ENCODE results near the gene PDLIM4.

PDLIM4 gene

DNA sequence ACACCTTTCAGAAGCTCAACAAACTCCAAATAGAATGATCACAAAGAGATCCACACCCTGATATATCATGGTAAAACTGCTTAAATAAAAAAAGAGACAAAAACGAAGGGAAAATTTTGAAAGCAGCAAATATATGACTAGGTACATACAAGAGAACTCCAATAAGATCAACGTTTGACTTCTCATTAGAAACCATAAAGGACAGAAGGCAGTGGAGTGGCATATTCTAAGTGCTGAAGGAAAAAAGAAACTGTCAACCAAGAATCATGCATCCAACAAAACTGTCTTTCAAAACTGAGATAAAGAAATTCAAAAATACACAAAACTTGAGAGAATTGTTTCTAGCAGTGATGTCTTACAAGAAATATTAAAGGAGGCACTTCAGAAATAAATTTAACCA lies 47.9 kb downstream of the PDLIM4 start:
- DNase-seq (ENCODE audit: low read depth in 2 of 2), result no peak

DNA sequence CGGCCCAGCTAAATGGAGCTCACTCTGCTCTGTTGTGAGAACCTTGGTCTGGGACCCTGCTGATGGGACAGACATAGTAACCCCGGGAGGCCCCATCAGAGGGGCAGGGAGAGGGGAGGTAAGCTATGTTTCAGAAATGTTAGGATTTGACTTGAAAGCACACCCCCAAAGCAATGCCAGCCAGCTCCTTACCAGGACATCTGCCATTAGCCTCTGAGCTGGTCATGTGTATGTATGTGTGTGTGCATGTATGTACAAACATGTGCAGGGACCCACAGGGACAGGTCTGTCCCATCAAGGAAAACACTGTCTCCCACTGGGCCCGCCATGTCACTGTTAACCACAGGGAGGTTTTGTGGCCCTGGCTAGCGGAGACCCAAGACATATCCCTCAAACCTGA lies 51.2 kb downstream of the PDLIM4 start:
- DNase-seq (ENCODE audit: low read depth in 2 of 2), result no peak

DNA sequence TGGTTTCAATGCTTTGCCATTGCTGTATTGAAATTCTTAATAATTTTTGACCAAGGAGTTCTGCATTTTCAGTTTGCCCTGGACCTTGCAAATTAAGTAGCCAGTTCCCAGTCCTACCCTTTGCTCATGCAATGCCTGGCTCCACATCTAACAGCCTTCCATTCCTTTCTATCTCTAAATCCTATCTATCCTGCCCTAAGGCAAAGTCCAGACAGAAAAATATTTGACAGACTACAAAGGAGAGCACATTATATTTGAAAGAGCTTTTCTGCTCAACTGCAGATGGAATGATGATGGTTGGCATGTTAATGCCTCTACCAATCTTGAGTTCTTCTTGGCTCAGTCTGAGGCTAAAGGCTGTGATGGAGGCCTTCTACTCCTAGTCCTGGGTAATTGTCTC lies 52.2 kb downstream of the PDLIM4 start:
- no peak for DNase-seq (ENCODE audit: low read depth in 2 of 2)

DNA sequence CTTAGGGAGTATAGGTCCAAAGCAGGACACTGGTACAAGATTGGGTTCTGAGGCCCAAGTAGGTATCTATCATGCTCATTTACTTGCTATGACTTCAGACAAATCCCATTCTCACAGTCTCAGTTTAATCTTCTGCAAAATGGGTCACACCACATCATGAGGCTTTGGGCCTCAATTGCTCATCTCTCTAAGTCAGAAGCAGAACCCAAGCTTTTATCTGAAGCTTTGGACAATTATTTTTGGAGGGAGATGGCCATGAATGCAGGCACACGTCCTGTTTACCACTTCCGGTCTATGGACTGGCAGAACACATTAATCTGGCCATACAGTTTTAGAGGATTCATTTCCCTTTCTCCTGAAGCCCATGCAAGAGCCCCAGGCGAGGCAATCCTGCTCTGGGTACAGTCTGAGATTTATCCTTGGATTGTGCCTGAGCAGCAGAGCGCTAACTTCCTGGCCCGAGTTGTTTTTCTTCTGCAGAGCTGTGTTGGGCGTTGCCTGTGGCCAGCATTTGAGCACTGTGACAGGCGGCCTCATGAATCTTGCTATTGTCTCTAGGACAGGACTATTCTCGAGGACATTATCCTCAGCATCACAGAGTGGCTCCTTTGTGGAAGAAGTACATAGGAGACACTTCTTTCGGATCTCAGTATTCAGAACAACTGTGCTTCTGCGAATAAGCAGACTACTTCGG lies 52.8 kb downstream of the PDLIM4 start:
- DNase-seq (ENCODE audit: low read depth in 2 of 2), result no peak

DNA sequence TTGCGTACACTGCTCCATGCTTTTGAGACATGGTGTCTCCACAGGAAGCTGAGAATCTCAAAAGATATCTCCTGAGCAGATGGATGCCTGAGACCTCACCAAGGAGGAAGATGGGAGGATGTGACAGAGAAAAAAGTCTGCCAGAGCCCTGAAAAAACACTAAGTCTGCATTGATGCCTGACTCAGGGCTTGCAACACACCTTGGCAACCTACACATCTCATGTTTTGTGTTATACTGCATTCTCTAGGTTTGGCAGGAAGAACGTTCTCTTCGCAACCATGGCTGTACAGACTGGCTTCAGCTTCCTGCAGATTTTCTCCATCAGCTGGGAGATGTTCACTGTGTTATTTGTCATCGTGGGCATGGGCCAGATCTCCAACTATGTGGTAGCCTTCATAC lies 55.9 kb downstream of the PDLIM4 start:
- no peak for DNase-seq (ENCODE audit: low read depth in 2 of 2)

DNA sequence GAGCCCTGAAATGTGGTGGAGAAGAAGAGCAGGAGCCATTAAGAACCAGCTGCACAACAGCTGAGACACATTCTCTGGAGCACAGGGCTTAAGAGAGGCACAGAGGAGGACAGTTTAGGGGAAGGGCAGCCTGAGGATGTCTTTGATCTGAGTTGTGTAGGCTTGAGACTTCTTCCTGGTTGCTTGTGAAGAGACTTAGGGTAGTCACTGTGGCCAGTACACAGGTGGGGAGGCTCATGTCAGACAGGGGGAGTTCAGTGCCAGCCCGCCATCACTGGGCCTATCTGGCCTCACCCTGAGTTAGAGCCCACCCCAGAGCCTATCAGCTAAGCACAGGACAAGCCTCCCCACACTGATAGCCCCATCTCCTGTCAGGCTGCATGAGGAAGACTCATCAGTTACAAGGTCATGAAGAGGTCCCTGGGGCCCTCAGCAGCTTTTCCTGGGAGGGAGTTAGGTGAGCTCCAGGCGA lies 56.5 kb downstream of the PDLIM4 start:
- no peak for DNase-seq (ENCODE audit: low read depth in 2 of 2)

DNA sequence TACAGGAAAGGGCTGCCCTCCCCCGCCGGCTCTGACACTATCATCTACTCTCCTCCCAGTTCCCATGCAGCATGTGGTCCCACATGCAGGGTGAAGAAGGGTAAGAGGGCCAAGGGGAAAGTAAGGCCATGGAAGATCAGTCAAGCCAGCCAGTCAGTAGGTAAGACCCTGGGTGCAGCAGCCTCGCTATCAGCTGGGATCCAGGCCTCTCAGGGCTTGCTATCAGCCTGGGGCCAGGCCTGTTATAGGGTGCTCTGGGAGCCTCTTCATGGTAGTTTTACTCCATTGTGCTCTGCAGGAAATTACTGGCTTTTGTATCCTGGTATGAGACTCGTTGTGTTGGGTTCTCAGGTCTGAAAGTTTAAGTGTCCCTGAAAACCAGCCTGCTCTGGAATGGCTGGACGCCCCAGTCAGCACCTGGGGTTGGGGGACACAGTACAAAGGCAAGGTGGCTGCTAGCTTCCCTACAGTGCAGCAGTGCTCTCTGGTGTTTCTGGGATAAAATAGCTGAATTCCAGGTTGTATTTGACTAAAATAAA lies 58.1 kb downstream of the PDLIM4 start:
- no peak for DNase-seq (ENCODE audit: low read depth in 2 of 2)

DNA sequence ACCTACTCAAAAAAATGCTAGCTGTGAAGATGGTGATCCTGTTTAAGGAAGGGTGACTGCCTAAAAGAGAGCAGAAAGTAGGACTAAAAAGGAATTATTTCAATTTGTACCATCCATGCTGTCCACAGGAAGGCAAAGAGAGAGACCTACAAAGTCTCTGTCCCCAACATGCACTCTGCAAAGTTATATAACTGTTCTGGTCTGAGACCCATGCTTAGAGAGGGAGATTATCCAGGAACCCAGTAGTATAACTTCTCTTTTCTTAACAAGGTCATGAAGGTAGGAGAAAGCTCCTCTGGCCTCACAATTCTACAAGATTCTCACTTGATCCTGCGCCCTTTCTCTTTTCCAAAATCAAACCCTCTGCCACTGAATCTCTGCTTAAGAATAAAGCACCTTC lies 62.5 kb downstream of the PDLIM4 start:
- DNase-seq (ENCODE audit: low read depth in 2 of 2), result no peak

DNA sequence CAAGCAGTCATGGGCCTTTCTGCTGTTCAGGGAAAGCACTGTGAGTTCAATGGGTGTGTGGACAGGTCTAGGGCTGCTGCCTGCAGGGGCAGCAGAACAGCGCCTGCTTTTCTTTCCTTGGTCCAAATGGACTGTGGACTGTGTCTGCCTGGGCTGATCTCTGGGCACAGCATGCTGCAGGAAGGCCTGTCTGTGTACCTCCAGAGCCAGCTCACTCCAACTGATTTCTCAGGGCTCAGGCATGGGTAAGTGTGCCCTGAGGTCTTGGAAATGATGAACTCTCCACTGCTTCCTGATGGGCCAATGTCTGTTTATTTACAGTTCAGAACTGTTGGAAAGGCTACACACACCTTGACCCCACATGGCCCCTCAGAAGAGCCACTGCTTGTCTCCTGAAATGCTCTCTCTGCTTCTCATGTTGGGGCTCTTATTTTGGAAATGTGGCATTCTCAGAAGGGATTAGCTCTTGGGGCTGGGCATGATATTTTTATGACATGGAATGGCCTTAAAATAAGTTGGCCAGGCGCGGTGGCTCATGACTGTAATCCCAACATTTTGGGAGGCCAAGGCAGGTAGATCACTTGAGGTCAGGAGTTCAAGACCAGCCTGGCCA lies 63.7 kb downstream of the PDLIM4 start:
- DNase-seq (ENCODE audit: low read depth in 2 of 2), result no peak

DNA sequence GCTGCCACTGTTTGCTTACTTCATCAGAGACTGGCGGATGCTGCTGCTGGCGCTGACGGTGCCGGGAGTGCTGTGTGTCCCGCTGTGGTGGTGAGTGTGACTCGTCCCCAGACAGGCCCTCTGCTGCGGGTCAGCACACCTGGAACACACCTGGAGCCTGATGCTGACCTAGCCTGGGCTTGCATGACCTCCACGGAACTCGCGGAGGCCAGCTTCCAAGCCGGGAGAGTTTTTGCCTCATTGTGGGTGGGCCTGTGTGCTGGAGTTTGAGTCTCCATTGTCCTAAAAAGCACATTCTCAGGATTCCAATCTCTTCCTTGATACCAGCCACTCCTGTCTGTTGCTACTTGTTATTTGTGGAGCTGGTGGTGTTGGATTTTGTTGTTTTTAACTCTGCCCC lies 64.8 kb downstream of the PDLIM4 start:
- DNase-seq (ENCODE audit: low read depth in 2 of 2), result no peak
